Measurements from ENCODE around the gene RAPGEF1.

Gene RAPGEF1

GRCh38 chr9:131651599-131651998 is 88.3 kb downstream of the RAPGEF1 start:
- 98% methylated on average over 3 of the region's 3 CpGs for WGBS
- Histone ChIP-seq H3K27ac (ENCODE audit: low read depth, low read length) (no peak overlapping the region), H3K9ac (ENCODE audit: low read depth, low read length) (no peak overlapping the region), H3K27me3 (ENCODE audit: insufficient read depth, low read length) (no peaks in the 10 kb centered on the region), H3K36me3 (ENCODE audit: insufficient read depth, low read length) (peaks cover 10% of the 10 kb centered on the region), H3K9me3 (ENCODE audit: insufficient read depth, low read depth, low read length) (no peaks in the 10 kb centered on the region), H3K4me3 (ENCODE audit: low read length) (no peak overlapping the region), H3K4me1 (ENCODE audit: insufficient read depth, low read length) (no peaks in the 10 kb centered on the region)

GRCh38 chr9:131651160-131651559 is 88.7 kb downstream of the RAPGEF1 start:
- WGBS: 99% methylated on average over 2 of the region's 2 CpGs

GRCh38 chr9:131650254-131650653 is 89.6 kb downstream of the RAPGEF1 start:
- Histone ChIP-seq H3K9ac (ENCODE audit: low read depth, low read length) (no peak overlapping the region), H3K27me3 (ENCODE audit: insufficient read depth, low read length) (no peaks in the 10 kb centered on the region), H3K9me3 (ENCODE audit: insufficient read depth, low read depth, low read length) (no peaks in the 10 kb centered on the region), H3K4me1 (ENCODE audit: insufficient read depth, low read length) (no peaks in the 10 kb centered on the region), H3K36me3 (ENCODE audit: insufficient read depth, low read length) (peaks cover 10% of the 10 kb centered on the region), H3K27ac (ENCODE audit: low read depth, low read length) (no peak overlapping the region), H3K4me3 (ENCODE audit: low read length) (no peak overlapping the region)
- 93% methylated on average over 4 of the region's 4 CpGs for WGBS

More at GRCh38 chr9:131651160-131651559, 88.7 kb downstream of the RAPGEF1 start:
- Histone ChIP-seq H3K9ac (ENCODE audit: low read depth, low read length) (no peak overlapping the region), H3K4me1 (ENCODE audit: insufficient read depth, low read length) (no peaks in the 10 kb centered on the region), H3K27me3 (ENCODE audit: insufficient read depth, low read length) (no peaks in the 10 kb centered on the region), H3K9me3 (ENCODE audit: insufficient read depth, low read depth, low read length) (no peaks in the 10 kb centered on the region), H3K36me3 (ENCODE audit: insufficient read depth, low read length) (peaks cover 10% of the 10 kb centered on the region), H3K27ac (ENCODE audit: low read depth, low read length) (no peak overlapping the region), H3K4me3 (ENCODE audit: low read length) (no peak overlapping the region)

- Histone ChIP-seq H3K9ac (ENCODE audit: low read depth, low read length) (no peak overlapping the region), H3K27me3 (ENCODE audit: insufficient read depth, low read length) (no peaks in the 10 kb centered on the region), H3K9me3 (ENCODE audit: insufficient read depth, low read depth, low read length) (no peaks in the 10 kb centered on the region), H3K4me1 (ENCODE audit: insufficient read depth, low read length) (no peaks in the 10 kb centered on the region), H3K36me3 (ENCODE audit: insufficient read depth, low read length) (peaks cover 10% of the 10 kb centered on the region), H3K4me3 (ENCODE audit: low read length) (no peak overlapping the region), H3K27ac (ENCODE audit: low read depth, low read length) (no peak overlapping the region)
- WGBS: 93% methylated on average over 6 of the region's 6 CpGs
Measured at GRCh38 chr9:131649646-131650045, 90.2 kb downstream of the RAPGEF1 start.

- Histone ChIP-seq H3K27me3 (ENCODE audit: insufficient read depth, low read length) (no peaks in the 10 kb centered on the region), H3K27ac (ENCODE audit: low read depth, low read length) (no peak overlapping the region), H3K36me3 (ENCODE audit: insufficient read depth, low read length) (peaks cover 17% of the 10 kb centered on the region), H3K4me3 (ENCODE audit: low read length) (no peak overlapping the region), H3K9me3 (ENCODE audit: insufficient read depth, low read depth, low read length) (no peaks in the 10 kb centered on the region), H3K9ac (ENCODE audit: low read depth, low read length) (no peak overlapping the region), H3K4me1 (ENCODE audit: insufficient read depth, low read length) (peaks cover 24% of the 10 kb centered on the region)
- WGBS: 94% methylated on average over 13 of the region's 13 CpGs
Measured at GRCh38 chr9:131645078-131645776, 94.6 kb downstream of the RAPGEF1 start.

- H3K4me1 ChIP-seq (ENCODE audit: insufficient read depth, low read length): peaks cover 31% of the 10 kb centered on the region
- 86% methylated on average over 13 of the region's 13 CpGs for WGBS
- peaks cover 25% of the 10 kb centered on the region for H3K36me3 ChIP-seq (ENCODE audit: insufficient read depth, low read length)
- H3K4me3 ChIP-seq (ENCODE audit: low read length): no peak overlapping the region
- no peaks in the 10 kb centered on the region for H3K9me3 ChIP-seq (ENCODE audit: insufficient read depth, low read depth, low read length)
- no peaks in the 10 kb centered on the region for H3K27me3 ChIP-seq (ENCODE audit: insufficient read depth, low read length)
- H3K27ac ChIP-seq (ENCODE audit: low read depth, low read length): no peak overlapping the region
- no peak overlapping the region for H3K9ac ChIP-seq (ENCODE audit: low read depth, low read length)
Measured at GRCh38 chr9:131642496-131643083, 97.3 kb downstream of the RAPGEF1 start.

GRCh38 chr9:131641618-131642495 is 98.0 kb downstream of the RAPGEF1 start:
- H3K4me1 ChIP-seq (ENCODE audit: insufficient read depth, low read length): peaks cover 31% of the 10 kb centered on the region
- WGBS: 91% methylated on average over 18 of the region's 18 CpGs
- H3K27me3 ChIP-seq (ENCODE audit: insufficient read depth, low read length): no peaks in the 10 kb centered on the region
- no peak overlapping the region for H3K4me3 ChIP-seq (ENCODE audit: low read length)
- H3K9ac ChIP-seq (ENCODE audit: low read depth, low read length): no peak overlapping the region
- H3K36me3 ChIP-seq (ENCODE audit: insufficient read depth, low read length): peaks cover 24% of the 10 kb centered on the region
- no peaks in the 10 kb centered on the region for H3K9me3 ChIP-seq (ENCODE audit: insufficient read depth, low read depth, low read length)
- H3K27ac ChIP-seq (ENCODE audit: low read depth, low read length): no peak overlapping the region

- Histone ChIP-seq H3K27me3 (ENCODE audit: insufficient read depth, low read length) (no peaks in the 10 kb centered on the region), H3K36me3 (ENCODE audit: insufficient read depth, low read length) (peaks cover 24% of the 10 kb centered on the region), H3K27ac (ENCODE audit: low read depth, low read length) (no peak overlapping the region), H3K4me1 (ENCODE audit: insufficient read depth, low read length) (peaks cover 31% of the 10 kb centered on the region), H3K9ac (ENCODE audit: low read depth, low read length) (no peak overlapping the region), H3K4me3 (ENCODE audit: low read length) (no peak overlapping the region), H3K9me3 (ENCODE audit: insufficient read depth, low read depth, low read length) (no peaks in the 10 kb centered on the region)
- 93% methylated on average over 11 of the region's 11 CpGs for WGBS
Measured at GRCh38 chr9:131640438-131641137, 99.3 kb downstream of the RAPGEF1 start.

GRCh38 chr9:131639769-131640437 is 100.0 kb downstream of the RAPGEF1 start:
- no peak overlapping the region for H3K27ac ChIP-seq (ENCODE audit: low read depth, low read length)
- no peaks in the 10 kb centered on the region for H3K27me3 ChIP-seq (ENCODE audit: insufficient read depth, low read length)
- H3K4me1 ChIP-seq (ENCODE audit: insufficient read depth, low read length): peaks cover 36% of the 10 kb centered on the region
- WGBS: 78% methylated on average over 9 of the region's 9 CpGs
- no peaks in the 10 kb centered on the region for H3K9me3 ChIP-seq (ENCODE audit: insufficient read depth, low read depth, low read length)
- H3K4me3 ChIP-seq (ENCODE audit: low read length): no peak overlapping the region
- H3K36me3 ChIP-seq (ENCODE audit: insufficient read depth, low read length): peaks cover 24% of the 10 kb centered on the region
- no peak overlapping the region for H3K9ac ChIP-seq (ENCODE audit: low read depth, low read length)

GRCh38 chr9:131636593-131636992 is 103.3 kb downstream of the RAPGEF1 start:
- no peak overlapping the region for H3K4me3 ChIP-seq (ENCODE audit: low read length)
- 88% methylated on average over 6 of the region's 6 CpGs for WGBS
- H3K27me3 ChIP-seq (ENCODE audit: insufficient read depth, low read length): no peaks in the 10 kb centered on the region
- peaks cover 25% of the 10 kb centered on the region for H3K4me1 ChIP-seq (ENCODE audit: insufficient read depth, low read length)
- no peaks in the 10 kb centered on the region for H3K9me3 ChIP-seq (ENCODE audit: insufficient read depth, low read depth, low read length)
- no peak overlapping the region for H3K27ac ChIP-seq (ENCODE audit: low read depth, low read length)
- peaks cover 13% of the 10 kb centered on the region for H3K36me3 ChIP-seq (ENCODE audit: insufficient read depth, low read length)
- no peak overlapping the region for H3K9ac ChIP-seq (ENCODE audit: low read depth, low read length)

Data from HUES64 (cell line).